ENCODE results near the gene SUMO3. TPM values are rescaled to one million over a fixed set of nuclear protein-coding genes. Genes with fewer than 3 reads are reported as not detected.

The SUMO3 gene
- total RNA-seq, 1 experiment from 2014 or later, result 41.4 TPM

DNA sequence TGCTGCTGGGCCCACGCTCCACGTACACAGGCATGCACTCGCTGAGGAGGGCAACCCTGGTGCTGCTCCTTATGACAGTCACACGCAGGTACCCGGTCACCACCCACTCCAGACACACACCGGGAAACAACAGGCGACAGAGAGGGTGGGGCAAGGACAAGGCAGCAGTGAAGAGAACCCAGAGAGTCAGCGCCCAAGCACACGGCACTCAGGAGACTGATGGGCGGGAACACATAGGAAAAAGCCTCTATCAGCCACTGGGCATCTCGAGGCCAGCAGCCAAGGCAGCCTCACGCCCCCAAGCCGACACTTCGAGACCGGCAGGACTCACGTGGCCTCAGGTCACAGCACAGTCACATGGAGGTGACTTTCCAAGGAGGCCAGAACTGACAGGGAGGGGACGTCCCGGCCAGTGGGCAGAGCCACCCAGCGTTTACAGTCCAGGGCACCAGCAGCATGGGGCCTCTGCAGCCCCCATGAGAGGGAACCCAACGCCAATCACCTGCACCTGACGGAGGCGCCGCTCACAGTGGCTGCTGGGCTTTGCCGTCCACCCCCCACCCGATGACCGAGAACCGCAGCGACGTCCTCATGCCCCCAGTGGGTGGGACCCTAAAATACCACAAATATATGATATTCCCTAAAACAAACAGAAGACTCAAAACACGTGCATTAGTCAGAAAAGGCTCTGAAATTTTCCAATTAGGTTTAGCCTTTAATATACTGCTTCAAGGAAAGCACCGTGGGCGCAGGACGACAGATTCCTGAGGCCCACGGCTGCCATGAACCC, 35.9 kb upstream of the SUMO3 start:
- no peak overlapping the region for H3K4me3 ChIP-seq (ENCODE audit: low read depth in 2 of 2, low read length in 2 of 2)
- DNase-seq (ENCODE audit: low read depth, low spot score) (no peak), ATAC-seq (peak; percentile 42)
- no peaks in the 10 kb centered on the region for H3K9me3 ChIP-seq (ENCODE audit: control insufficient read depth, insufficient read depth, low read depth, low read length)
- H3K4me1 ChIP-seq (ENCODE audit: control insufficient read depth, insufficient read depth, low read length), result peaks cover 3% of the 10 kb centered on the region
- H3K36me3 ChIP-seq (ENCODE audit: control insufficient read depth, insufficient read depth, low read length), result peaks cover 6% of the 10 kb centered on the region
- no peaks in the 10 kb centered on the region for H3K27me3 ChIP-seq (ENCODE audit: control insufficient read depth, insufficient read depth, low read length)
- TF ChIP-seq POLR2AphosphoS5 (IDR thresholded peaks at IDR 0.05; ENCODE audit: low read depth, low read length), result no peak
- TF ChIP-seq, protein P1, sequence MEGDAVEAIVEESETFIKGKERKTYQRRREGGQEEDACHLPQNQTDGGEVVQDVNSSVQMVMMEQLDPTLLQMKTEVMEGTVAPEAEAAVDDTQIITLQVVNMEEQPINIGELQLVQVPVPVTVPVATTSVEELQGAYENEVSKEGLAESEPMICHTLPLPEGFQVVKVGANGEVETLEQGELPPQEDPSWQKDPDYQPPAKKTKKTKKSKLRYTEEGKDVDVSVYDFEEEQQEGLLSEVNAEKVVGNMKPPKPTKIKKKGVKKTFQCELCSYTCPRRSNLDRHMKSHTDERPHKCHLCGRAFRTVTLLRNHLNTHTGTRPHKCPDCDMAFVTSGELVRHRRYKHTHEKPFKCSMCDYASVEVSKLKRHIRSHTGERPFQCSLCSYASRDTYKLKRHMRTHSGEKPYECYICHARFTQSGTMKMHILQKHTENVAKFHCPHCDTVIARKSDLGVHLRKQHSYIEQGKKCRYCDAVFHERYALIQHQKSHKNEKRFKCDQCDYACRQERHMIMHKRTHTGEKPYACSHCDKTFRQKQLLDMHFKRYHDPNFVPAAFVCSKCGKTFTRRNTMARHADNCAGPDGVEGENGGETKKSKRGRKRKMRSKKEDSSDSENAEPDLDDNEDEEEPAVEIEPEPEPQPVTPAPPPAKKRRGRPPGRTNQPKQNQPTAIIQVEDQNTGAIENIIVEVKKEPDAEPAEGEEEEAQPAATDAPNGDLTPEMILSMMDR (IDR thresholded peaks at IDR 0.05), result no peak
- TF ChIP-seq, protein P2, sequence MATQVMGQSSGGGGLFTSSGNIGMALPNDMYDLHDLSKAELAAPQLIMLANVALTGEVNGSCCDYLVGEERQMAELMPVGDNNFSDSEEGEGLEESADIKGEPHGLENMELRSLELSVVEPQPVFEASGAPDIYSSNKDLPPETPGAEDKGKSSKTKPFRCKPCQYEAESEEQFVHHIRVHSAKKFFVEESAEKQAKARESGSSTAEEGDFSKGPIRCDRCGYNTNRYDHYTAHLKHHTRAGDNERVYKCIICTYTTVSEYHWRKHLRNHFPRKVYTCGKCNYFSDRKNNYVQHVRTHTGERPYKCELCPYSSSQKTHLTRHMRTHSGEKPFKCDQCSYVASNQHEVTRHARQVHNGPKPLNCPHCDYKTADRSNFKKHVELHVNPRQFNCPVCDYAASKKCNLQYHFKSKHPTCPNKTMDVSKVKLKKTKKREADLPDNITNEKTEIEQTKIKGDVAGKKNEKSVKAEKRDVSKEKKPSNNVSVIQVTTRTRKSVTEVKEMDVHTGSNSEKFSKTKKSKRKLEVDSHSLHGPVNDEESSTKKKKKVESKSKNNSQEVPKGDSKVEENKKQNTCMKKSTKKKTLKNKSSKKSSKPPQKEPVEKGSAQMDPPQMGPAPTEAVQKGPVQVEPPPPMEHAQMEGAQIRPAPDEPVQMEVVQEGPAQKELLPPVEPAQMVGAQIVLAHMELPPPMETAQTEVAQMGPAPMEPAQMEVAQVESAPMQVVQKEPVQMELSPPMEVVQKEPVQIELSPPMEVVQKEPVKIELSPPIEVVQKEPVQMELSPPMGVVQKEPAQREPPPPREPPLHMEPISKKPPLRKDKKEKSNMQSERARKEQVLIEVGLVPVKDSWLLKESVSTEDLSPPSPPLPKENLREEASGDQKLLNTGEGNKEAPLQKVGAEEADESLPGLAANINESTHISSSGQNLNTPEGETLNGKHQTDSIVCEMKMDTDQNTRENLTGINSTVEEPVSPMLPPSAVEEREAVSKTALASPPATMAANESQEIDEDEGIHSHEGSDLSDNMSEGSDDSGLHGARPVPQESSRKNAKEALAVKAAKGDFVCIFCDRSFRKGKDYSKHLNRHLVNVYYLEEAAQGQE (IDR thresholded peaks at IDR 0.05; ENCODE audit: insufficient read depth in 1 of 2, low read depth in 2 of 2, low read length in 1 of 2), result no peak
- CTCF ChIA-PET, result no interaction called here
- BruUV-seq (replicated peaks), result no TSS peak
- in situ Hi-C loops (cut with HindIII; ENCODE audit: low pct_unique_long_range_greater_than_20kb, low sequenced_read_pairs), result no loop called here
- intact Hi-C loops (cut with micrococcal nuclease; ENCODE audit: unreplicated experiment), result no loop called here
- POLR2A ChIA-PET, result no interaction called here
- no peak overlapping the region for H3K27ac ChIP-seq (ENCODE audit: low read length)

DNA sequence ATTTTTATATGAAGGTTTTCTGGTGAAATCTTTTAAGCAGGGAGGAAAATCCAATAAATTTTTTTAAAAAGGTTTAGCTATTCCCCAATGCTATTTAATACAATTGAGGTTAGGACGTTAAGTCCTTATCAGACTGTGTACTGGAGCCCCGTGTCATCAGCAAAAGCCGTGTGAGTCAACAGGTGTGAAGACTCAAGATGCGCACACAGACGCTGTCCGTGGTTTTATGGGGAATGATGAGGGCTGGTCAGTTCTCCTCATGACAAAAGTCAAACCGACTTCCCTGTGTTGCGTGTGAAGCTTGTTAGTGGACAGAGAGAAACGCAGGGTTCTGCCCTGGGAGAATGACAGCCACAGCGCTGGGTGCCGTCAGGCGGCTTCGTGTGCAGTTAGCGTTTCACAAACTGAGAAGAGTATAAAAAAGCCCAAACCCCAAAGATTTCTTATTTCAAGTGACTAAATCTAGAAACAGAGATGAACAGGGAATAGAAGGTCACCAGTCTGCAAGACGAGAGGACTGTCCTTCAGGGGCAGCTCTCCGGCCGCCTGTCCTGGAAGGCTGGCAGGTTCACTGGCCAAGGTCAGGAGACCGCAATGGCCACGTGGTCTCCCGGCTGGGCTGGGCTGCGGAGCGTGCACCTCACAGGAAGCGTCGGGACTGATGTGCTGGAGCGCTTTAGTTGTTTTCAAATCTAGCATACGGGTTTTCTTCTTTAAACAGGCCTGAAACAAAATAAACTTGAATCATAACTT, 33.2 kb upstream of the SUMO3 start:
- Histone ChIP-seq H3K4me3 (ENCODE audit: low read depth in 2 of 2, low read length in 2 of 2) (no peak overlapping the region), H3K27me3 (ENCODE audit: control insufficient read depth, insufficient read depth, low read length) (no peaks in the 10 kb centered on the region), H3K36me3 (ENCODE audit: control insufficient read depth, insufficient read depth, low read length) (peaks cover 6% of the 10 kb centered on the region), H3K9me3 (ENCODE audit: control insufficient read depth, insufficient read depth, low read depth, low read length) (no peaks in the 10 kb centered on the region), H3K27ac (ENCODE audit: low read length) (no peak overlapping the region), H3K4me1 (ENCODE audit: control insufficient read depth, insufficient read depth, low read length) (peaks cover 18% of the 10 kb centered on the region)
- no peak for ATAC-seq
- BruUV-seq (replicated peaks), result no TSS peak
- intact Hi-C loops (cut with micrococcal nuclease; ENCODE audit: unreplicated experiment), result no loop called here
- no peak for DNase-seq (ENCODE audit: low read depth, low spot score)
- CTCF ChIA-PET, result no interaction called here
- POLR2A ChIA-PET, result no interaction called here
- in situ Hi-C loops (cut with HindIII; ENCODE audit: low pct_unique_long_range_greater_than_20kb, low sequenced_read_pairs), result no loop called here
- TF ChIP-seq, protein P1 (IDR thresholded peaks at IDR 0.05), result no peak
- TF ChIP-seq POLR2AphosphoS5 (IDR thresholded peaks at IDR 0.05; ENCODE audit: low read depth, low read length) (no peak), SIN3A (IDR thresholded peaks at IDR 0.05; ENCODE audit: borderline replicate concordance, insufficient read depth, low read depth, low read length) (no peak), TCF7L2 (IDR thresholded peaks at IDR 0.05; ENCODE audit: low read depth, low read length) (no peak)
- TF ChIP-seq, protein P2 (IDR thresholded peaks at IDR 0.05; ENCODE audit: insufficient read depth in 1 of 2, low read depth in 2 of 2, low read length in 1 of 2), result no peak

Data from Panc1 (cell line).